Cardiac atrium fibroblast (primary cell): ENCODE results near the gene EXOC6. TPM values are rescaled to one million over a fixed set of nuclear protein-coding genes. Genes with fewer than 3 reads are reported as not detected.

ENCODE experiments used
- total RNA-seq: library from RNA; depleted of rRNA; stranded (reverse); fragments of >200 nt; gene quantifications from 2 replicates; pipeline ENCODE4 v1.2.3, GENCODE V29; 2015

EXOC6 gene, protein sequence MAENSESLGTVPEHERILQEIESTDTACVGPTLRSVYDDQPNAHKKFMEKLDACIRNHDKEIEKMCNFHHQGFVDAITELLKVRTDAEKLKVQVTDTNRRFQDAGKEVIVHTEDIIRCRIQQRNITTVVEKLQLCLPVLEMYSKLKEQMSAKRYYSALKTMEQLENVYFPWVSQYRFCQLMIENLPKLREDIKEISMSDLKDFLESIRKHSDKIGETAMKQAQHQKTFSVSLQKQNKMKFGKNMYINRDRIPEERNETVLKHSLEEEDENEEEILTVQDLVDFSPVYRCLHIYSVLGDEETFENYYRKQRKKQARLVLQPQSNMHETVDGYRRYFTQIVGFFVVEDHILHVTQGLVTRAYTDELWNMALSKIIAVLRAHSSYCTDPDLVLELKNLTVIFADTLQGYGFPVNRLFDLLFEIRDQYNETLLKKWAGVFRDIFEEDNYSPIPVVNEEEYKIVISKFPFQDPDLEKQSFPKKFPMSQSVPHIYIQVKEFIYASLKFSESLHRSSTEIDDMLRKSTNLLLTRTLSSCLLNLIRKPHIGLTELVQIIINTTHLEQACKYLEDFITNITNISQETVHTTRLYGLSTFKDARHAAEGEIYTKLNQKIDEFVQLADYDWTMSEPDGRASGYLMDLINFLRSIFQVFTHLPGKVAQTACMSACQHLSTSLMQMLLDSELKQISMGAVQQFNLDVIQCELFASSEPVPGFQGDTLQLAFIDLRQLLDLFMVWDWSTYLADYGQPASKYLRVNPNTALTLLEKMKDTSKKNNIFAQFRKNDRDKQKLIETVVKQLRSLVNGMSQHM
- total RNA-seq: 3.6 and 4.3 TPM in 2 replicates

DNA sequence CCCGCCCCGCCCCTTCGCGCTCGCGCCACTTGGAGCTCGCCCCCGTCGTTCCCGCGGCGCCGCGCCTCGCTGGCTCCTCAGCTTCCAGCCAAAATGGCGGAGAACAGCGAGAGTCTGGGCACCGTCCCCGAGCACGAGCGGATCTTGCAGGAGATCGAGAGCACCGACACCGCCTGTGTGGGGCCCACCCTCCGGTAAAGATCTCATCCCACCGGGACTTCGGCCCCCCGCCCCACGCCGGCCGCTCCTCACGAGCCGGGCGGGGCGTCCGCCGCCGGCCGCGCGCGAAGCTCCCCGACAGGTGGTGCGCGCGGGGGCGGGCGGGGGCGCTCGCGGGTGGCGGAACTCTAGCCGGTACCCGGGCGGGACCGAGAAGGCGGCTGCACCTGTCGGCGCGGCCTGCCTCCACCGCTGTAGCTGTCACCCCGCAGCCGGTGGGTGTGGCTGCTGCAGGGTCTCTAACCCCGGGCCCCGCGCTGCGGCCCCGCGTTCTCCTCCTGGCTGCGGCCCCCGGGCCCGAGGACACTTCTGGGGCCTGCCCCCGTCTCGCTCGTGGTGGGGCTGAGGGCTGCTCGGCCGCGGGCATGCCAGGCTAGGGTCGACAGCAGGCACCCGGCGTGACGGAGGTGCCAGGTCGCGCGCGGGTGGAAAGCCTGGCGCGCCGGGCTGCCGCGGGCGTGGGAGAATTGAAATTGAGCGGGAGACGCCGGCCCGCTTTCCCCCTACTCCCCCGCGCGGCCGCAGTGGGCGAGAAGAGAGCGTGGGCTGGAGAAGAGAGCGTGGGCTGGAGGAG is at the start of gene EXOC6:
Gene EXOC6, plus strand, starts transcription at position 80 of the 793 bp plus-strand sequence. Its CDS starts 14 bp downstream, at position 94.

DNA sequence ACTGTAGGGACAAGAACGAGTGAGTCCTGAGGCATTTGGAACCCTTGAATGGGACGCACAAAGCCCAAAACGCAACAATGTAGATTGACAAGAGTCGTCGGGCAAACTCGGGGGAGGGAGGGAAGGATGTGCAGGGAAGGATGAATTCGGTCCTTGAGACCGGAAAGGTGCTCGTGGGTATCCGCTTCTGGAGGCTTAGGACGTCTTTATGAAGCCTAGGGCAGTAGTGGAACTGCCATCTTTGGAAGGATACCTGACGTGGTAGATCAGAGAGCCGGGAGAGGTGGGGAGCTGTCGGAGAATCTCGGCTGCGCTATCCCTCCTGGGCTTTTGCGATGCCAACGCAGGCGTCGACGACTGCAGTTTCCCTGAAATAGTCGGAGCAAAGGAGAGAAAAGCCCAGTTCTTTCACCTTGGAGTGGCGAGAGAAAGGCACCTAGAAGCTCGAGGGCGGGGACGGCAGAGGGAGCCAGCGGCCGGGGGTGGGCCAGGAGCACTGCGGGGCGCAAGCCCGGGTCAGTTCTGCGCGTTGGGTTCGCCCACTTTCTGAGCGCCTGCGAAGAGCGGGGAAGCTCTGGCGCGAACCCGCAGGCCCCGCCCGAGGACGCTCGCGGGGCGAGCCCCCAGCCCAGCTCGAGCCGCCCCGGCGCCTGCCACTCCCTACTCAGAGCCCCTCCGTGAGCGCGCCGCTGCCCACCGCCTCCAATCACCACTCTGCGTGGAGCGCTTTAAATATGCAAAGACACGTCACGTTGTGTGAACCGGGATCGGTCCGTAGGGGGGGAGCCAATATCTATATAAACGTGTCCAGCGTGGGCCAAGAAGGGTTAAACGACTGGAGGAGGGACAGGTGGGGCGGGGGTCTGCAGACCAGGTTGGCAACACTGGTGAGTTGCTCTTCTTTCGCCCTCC is 211.9 kb downstream of the EXOC6 start, which contains the start of gene CYP26C1:
Gene CYP26C1, plus strand, starts transcription at position 824 of the 912 bp plus-strand sequence. CDS start 466 bp downstream, outside the sequence.

DNA sequence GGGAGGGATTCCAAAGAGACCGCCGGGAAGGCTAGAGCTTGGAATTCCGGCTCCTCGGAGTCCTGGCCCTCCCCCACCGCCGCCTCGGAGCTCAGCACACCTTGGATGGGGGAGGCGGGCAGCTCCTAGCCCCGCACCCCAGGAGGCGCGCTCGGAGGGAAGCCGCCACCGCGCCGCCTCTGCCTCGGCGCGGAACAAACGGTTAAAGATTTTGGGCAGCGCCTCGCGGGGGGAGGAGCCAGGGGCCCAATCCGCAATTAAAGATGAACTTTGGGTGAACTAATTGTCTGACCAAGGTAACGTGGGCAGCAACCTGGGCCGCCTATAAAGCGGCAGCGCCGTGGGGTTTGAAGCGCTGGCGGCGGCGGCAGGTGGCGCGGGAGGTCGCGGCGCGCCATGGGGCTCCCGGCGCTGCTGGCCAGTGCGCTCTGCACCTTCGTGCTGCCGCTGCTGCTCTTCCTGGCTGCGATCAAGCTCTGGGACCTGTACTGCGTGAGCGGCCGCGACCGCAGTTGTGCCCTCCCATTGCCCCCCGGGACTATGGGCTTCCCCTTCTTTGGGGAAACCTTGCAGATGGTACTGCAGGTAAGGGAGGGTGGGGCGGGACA is 225.3 kb downstream of the EXOC6 start, which contains the start of gene CYP26A1:
Gene CYP26A1, plus strand, starts transcription at position 355 of the 608 bp plus-strand sequence. Its CDS starts 42 bp downstream, at position 397.

Other genes starting within 250 kb of the EXOC6 start
- 3.1 and 14.8 TPM in 2 replicates for gene HHEX, start 158.6 kb upstream of the EXOC6 start, total RNA-seq
- 0.32 and 4.7 TPM in 2 replicates for gene CYP26C1, start 212.3 kb downstream of the EXOC6 start, total RNA-seq
- gene CYP26A1, start 225.4 kb downstream of the EXOC6 start, total RNA-seq: not detected in 2 replicates